K562 (cell line): Measurements from ENCODE around the gene GPR183. TPM values are rescaled to one million over a fixed set of nuclear protein-coding genes. Genes with fewer than 3 reads are reported as not detected.
A peak's percentile ranks its signal among the peaks of the same experiment; 100 is the strongest.

ENCODE experiments used
- ATAC-seq: fragments of 200-7000 bp; cut with Tn5 transposase; 3 replicates; pipeline ENCODE4 v1.9.1; 2020; ENCODE audit warnings: moderate library complexity
- BruUV-seq: library from RNA; stranded (reverse); fragments of 400-500 nt; replicated peaks from 2 replicates; lab custom pipeline; 2021; lab: Mats Ljungman, UMichigan
- CTCF ChIA-PET: fragments of 300-600 bp; formaldehyde crosslinking; extraction: SDS; loops from one replicate; lab custom pipeline; 2021; ENCODE audit warnings: low intra/inter-chr PET ratio; lab: Yijun Ruan, JAX
- POLR2A ChIA-PET: fragments of 300-600, 350-650 bp; sonication (Branson Sonifier 250); formaldehyde crosslinking; extraction: SDS; loops from one replicate; lab custom pipeline; 2021; ENCODE audit warnings: antibody characterized with exemption, inconsistent platforms; lab: Yijun Ruan, JAX
- DNase-seq, 4 experiments: peaks; one replicate each; pipeline versions ENCODE4 v3.0.0 to v3.0.0-alpha.2; 2011 to 2018; ENCODE audit warnings: low spot score in 3 of 4, mixed read lengths in 3 of 4; ENCODE audit errors: extremely low read depth in 1 of 4
- FAIRE-seq: peaks from 2 replicates; lab custom pipeline; 2011; peaks lifted over from hg19 to GRCh38; lab: Jason Lieb, UNC
- H2AFZ ChIP-seq: 2 replicates; pipeline ENCODE4 v1.6.0; 2011; ENCODE audit warnings: low read depth, low read length, control low read depth, inconsistent platforms
- H3K27ac ChIP-seq: fragments of 200-600 bp; 3 replicates; pipeline ENCODE4 v1.8.0; 2011; ENCODE audit warnings: low read depth, mild to moderate bottlenecking, control low read depth, inconsistent platforms, low read length, moderate library complexity, mixed read lengths; ENCODE audit errors: extremely low read depth
- H3K27me3 ChIP-seq, 2 experiments: fragments of 300-600 bp in 1 of 2; 2 replicates in 1 of 2; 3 replicates in 1 of 2; pipeline versions ENCODE4 v1.6.0 to v1.8.0; 2011; ENCODE audit warnings: inconsistent platforms in 2 of 2, low read length in 2 of 2, mild to moderate bottlenecking in 1 of 2, mixed read lengths in 1 of 2, moderate library complexity in 1 of 2; ENCODE audit not compliant: control insufficient read depth in 2 of 2, insufficient read depth in 2 of 2
- H3K36me3 ChIP-seq: fragments of 300-600 bp; 3 replicates; pipeline ENCODE4 v1.8.0; 2011; ENCODE audit warnings: mild to moderate bottlenecking, low read length, inconsistent platforms; ENCODE audit not compliant: control insufficient read depth, insufficient read depth
- H3K4me1 ChIP-seq, 2 experiments: fragments of 200-600 bp in 1 of 2; replicated peaks in 1 of 2; 2 replicates in 1 of 2; 3 replicates in 1 of 2; pipeline versions ENCODE4 v1.5.1 to v1.8.0; 2011; ENCODE audit warnings: inconsistent platforms in 2 of 2, low read length in 2 of 2, mild to moderate bottlenecking in 1 of 2, mixed read lengths in 1 of 2, moderate library complexity in 1 of 2; ENCODE audit not compliant: control insufficient read depth in 2 of 2, insufficient read depth in 2 of 2
- H3K4me2 ChIP-seq: 2 replicates; pipeline ENCODE4 v1.6.1; 2011; ENCODE audit warnings: low read length, control low read depth, inconsistent platforms, mixed read lengths; ENCODE audit not compliant: insufficient read depth
- H3K4me3 ChIP-seq: fragments of 200-600 bp; sonication (generic), shearing (Covaris generic); 2 replicates; pipeline ENCODE4 v1.5.1; 2016; ENCODE audit warnings: control low read depth, inconsistent platforms
- H3K79me2 ChIP-seq: fragments of 200-600 bp; 3 replicates; pipeline ENCODE4 v1.8.0; 2011; ENCODE audit warnings: low read length, inconsistent platforms; ENCODE audit not compliant: control insufficient read depth, insufficient read depth
- H3K9ac ChIP-seq, 2 experiments: 2 replicates each; pipeline versions ENCODE4 v1.6.0 to v1.6.1; 2011; ENCODE audit warnings: low read depth in 2 of 2, low read length in 2 of 2, control low read depth in 1 of 2, inconsistent platforms in 1 of 2, mild to moderate bottlenecking in 1 of 2, mixed read lengths in 1 of 2; ENCODE audit not compliant: insufficient read depth in 1 of 2
- H3K9me1 ChIP-seq: one replicate; pipeline ENCODE4 v1.6.0; 2011; ENCODE audit warnings: inconsistent platforms, mild to moderate bottlenecking, low read length, moderate library complexity; ENCODE audit not compliant: control insufficient read depth, insufficient read depth
- H3K9me3 ChIP-seq: replicated peaks from 2 replicates; pipeline ENCODE4 v1.5.1; 2011; ENCODE audit warnings: low read depth, low read length, inconsistent platforms; ENCODE audit not compliant: control insufficient read depth, insufficient read depth
- H4K20me1 ChIP-seq: replicated peaks from 2 replicates; pipeline ENCODE4 v1.6.1; 2011; ENCODE audit warnings: low read length, inconsistent platforms, mixed read lengths; ENCODE audit not compliant: control insufficient read depth, insufficient read depth
- CBFA2T2 ChIP-seq: fragments of 450-650 bp; conservative IDR thresholded peaks from 2 replicates; pipeline ENCODE4 v1.6.1; 2017; ENCODE audit warnings: mild to moderate bottlenecking
- CBFA2T3 ChIP-seq: fragments of 450-650 bp; IDR thresholded peaks from 2 replicates; pipeline ENCODE4 v1.6.1; 2017
- E2F1 ChIP-seq: sonication (generic); formaldehyde crosslinking; IDR thresholded peaks from 2 replicates; pipeline ENCODE4 v1.8.1; 2023; ENCODE audit warnings: mild to moderate bottlenecking, missing genetic modification reagents, moderate library complexity
- GATA2 ChIP-seq: sonication (generic); formaldehyde crosslinking; IDR thresholded peaks from 2 replicates; pipeline ENCODE4 v1.4.0; 2020; ENCODE audit warnings: mild to moderate bottlenecking, missing genetic modification reagents
- JUND ChIP-seq, 2 experiments: IDR thresholded peaks; 2 replicates in 1 of 2; 3 replicates in 1 of 2; pipeline ENCODE4 v1.6.1; 2011; ENCODE audit warnings: borderline replicate concordance in 2 of 2, low read depth in 2 of 2, low read length in 2 of 2, improper control_type of control experiment in 1 of 2, missing biosample characterization in 1 of 2, missing genetic modification characterization in 1 of 2, missing genetic modification reagents in 1 of 2
- STAT5A ChIP-seq: IDR thresholded peaks from 2 replicates; pipeline ENCODE4 v1.6.1; 2012; ENCODE audit warnings: low read length, inconsistent platforms, borderline replicate concordance
- TBL1XR1 ChIP-seq, 2 experiments: IDR thresholded peaks; 2 replicates each; pipeline ENCODE4 v1.6.1; 2012; ENCODE audit warnings: improper control_type of control experiment in 2 of 2, low read length in 2 of 2, mild to moderate bottlenecking in 1 of 2
- TCF3 ChIP-seq: sonication (generic); formaldehyde crosslinking; IDR thresholded peaks from 2 replicates; pipeline ENCODE4 v1.4.0; 2020; ENCODE audit warnings: mild to moderate bottlenecking, missing genetic modification reagents
- TOE1 ChIP-seq, 2 experiments: fragments of 450-650 bp in 1 of 2; sonication (generic) in 1 of 2; formaldehyde crosslinking in 1 of 2; IDR thresholded peaks; 2 replicates each; pipeline versions ENCODE4 v1.7.1 to v1.8.0; 2016 to 2022; ENCODE audit warnings: borderline replicate concordance in 2 of 2, mild to moderate bottlenecking in 2 of 2, antibody characterized with exemption in 1 of 2, inconsistent platforms in 1 of 2, low read depth in 1 of 2, missing genetic modification reagents in 1 of 2, moderate library complexity in 1 of 2
- WGBS: fragments of 100-300 bp; shearing (Covaris generic); methylation state at CpG from one replicate; pipeline ENCODE4 v1.1.6; 2016; ENCODE audit warnings: low coverage, mixed read lengths; ENCODE audit not compliant: insufficient coverage; ENCODE audit errors: missing lambda C conversion rate; 5-methylcytosine and 5-hydroxymethylcytosine counted together
- in situ Hi-C: fragments of 300-500 bp; cut with MboI; formaldehyde crosslinking; loops from 4 replicates; pipeline ENCODE4 v1.15.0; 2018; ENCODE audit warnings: inconsistent platforms, mixed read lengths
- intact Hi-C: fragments of 100-400 bp; cut with micrococcal nuclease; formaldehyde crosslinking; loops from 2 replicates; pipeline ENCODE4 v1.14.2; 2022
- polyA plus RNA-seq, 8 experiments: library from polyadenylated mRNA; depleted of rRNA in 4 of 8; stranded (reverse) in 5 of 8; unstranded in 3 of 8; fragments of >200 nt; fragmentation: Nextera tagmentation in 2 of 8; fragmentation: Illumina TruSeq in 1 of 8; extraction: Ambion mirVana in 2 of 8; extraction: Trizol in 1 of 8; gene quantifications; 2 replicates each; pipeline versions ENCODE4 v1.2.1 to v1.2.3, GENCODE V29; 2011 to 2014; ENCODE audit warnings: inconsistent platforms in 1 of 8, missing spikeins in 1 of 8
- total RNA-seq, 7 experiments: library from RNA; depleted of rRNA in 6 of 7; stranded (reverse); fragments of >200 nt in 6 of 7; fragmentation: Illumina TruSeq in 2 of 7; extraction: Trizol in 2 of 7; gene quantifications; 2 replicates each; pipeline versions ENCODE4 v1.2.1 to v1.2.3, GENCODE V29; 2011 to 2021; ENCODE audit warnings: low replicate concordance in 1 of 7

Gene GPR183
- total and polyA plus RNA-seq, 9 of the 15 experiments (the other 6 are each of a cell fraction or from before 2014, with no cell fraction given) = 1.3 to 10.2 (median 3.7) TPM

GRCh38 chr13:99267927-99268326 is 39.3 kb downstream of the GPR183 start (continued):
- TF ChIP-seq TOE1 (IDR thresholded peaks at IDR 0.05; ENCODE audit: borderline replicate concordance) = peak; percentile 68; the same call in 1 of the 2 replicates
- no peak for TF ChIP-seq TOE1 (CRISPR knock-in tag; IDR thresholded peaks at IDR 0.05; ENCODE audit: borderline replicate concordance, low read depth)
- TF ChIP-seq TCF3 (CRISPR knock-in tag) = peak; percentile 75
- peak; percentile 39; the same call in 1 of the 2 replicates for TF ChIP-seq STAT5A
- 0 out of 2 replicates have a peak, but pooled peaks have one; percentile 38 for TF ChIP-seq GATA2 (CRISPR knock-in tag)
- TF ChIP-seq JUND (IDR thresholded peaks at IDR 0.05; ENCODE audit: borderline replicate concordance, low read depth, low read length) = no peak
- peak; percentile 19; the same call in 1 of the 3 replicates for TF ChIP-seq JUND (tag; IDR thresholded peaks at IDR 0.05; ENCODE audit: borderline replicate concordance, low read depth, low read length)
- peak; percentile 65 for TF ChIP-seq CBFA2T2
- no peak for TF ChIP-seq E2F1 (CRISPR knock-in tag)

- H3K79me2 ChIP-seq = peaks cover 17% of the 10 kb centered on the region; the same call in 2 of the 3 replicates
- H3K27ac ChIP-seq = no peak overlapping the region
- FAIRE-seq (no peak), DNase-seq (peak in 2 of 4 experiments; percentile 15 to 34)
- H3K9ac ChIP-seq = no peak overlapping the region; a peak in 1 of 4 replicates
- POLR2A ChIA-PET = interaction anchor here (0.7 to 0.8 kb wide), 2 partner anchors 18 to 256 kb away, joined by 3 read pairs; no protein-coding TSS in a partner anchor
- peaks cover 7 to 24% of the 10 kb centered on the region in 2 experiments; a peak in 3 of 5 replicates for H3K4me1 ChIP-seq
- no peaks in the 10 kb centered on the region for H3K9me3 ChIP-seq
- H2AFZ ChIP-seq = no peak overlapping the region
- TF ChIP-seq CBFA2T3 (peak; percentile 25; the same call in 1 of the 2 replicates), TBL1XR1 (IDR thresholded peaks at IDR 0.05; ENCODE audit: low read length in 2 of 2) (no peak), TCF3 (CRISPR knock-in tag) (peak; percentile 21; the same call in 1 of the 2 replicates)
- TF ChIP-seq, all 486 proteins: peak for 2
- in situ Hi-C loops = loop anchor here (5.0 kb wide), 2 partner anchors 90 to 170 kb away; no protein-coding TSS in a partner anchor
- Histone ChIP-seq H4K20me1 (no peaks in the 10 kb centered on the region), H3K36me3 (peaks cover 8% of the 10 kb centered on the region; the same call in 2 of the 3 replicates), H3K9me1 (no peaks in the 10 kb centered on the region), H3K27me3 (no peaks in the 10 kb centered on the region), H3K4me3 (no peak overlapping the region), H3K4me2 (no peak overlapping the region; the same call in 1 of the 2 replicates)
- BruUV-seq = no TSS peak
- WGBS = 45% methylated on average over 5 of the region's 6 CpGs
- ATAC-seq = no peak
- CTCF ChIA-PET = no interaction called here
- intact Hi-C loops = loop anchor here (1.0 to 10.0 kb wide), 5 partner anchors 65 to 592 kb away; partner anchors contain the start of gene UBAC2
Observed at GRCh38 chr13:99266827-99267226, 40.4 kb downstream of the GPR183 start.
